ENCODE measurements around the gene TMEM69.

- TF ChIP-seq, protein P1, sequence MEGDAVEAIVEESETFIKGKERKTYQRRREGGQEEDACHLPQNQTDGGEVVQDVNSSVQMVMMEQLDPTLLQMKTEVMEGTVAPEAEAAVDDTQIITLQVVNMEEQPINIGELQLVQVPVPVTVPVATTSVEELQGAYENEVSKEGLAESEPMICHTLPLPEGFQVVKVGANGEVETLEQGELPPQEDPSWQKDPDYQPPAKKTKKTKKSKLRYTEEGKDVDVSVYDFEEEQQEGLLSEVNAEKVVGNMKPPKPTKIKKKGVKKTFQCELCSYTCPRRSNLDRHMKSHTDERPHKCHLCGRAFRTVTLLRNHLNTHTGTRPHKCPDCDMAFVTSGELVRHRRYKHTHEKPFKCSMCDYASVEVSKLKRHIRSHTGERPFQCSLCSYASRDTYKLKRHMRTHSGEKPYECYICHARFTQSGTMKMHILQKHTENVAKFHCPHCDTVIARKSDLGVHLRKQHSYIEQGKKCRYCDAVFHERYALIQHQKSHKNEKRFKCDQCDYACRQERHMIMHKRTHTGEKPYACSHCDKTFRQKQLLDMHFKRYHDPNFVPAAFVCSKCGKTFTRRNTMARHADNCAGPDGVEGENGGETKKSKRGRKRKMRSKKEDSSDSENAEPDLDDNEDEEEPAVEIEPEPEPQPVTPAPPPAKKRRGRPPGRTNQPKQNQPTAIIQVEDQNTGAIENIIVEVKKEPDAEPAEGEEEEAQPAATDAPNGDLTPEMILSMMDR (IDR thresholded peaks at IDR 0.05; ENCODE audit: low read length) = no peak; the same call in 1 of the 2 replicates
- TF ChIP-seq EZH2 (IDR thresholded peaks at IDR 0.05; ENCODE audit: borderline replicate concordance, low read length) = no peak
Measured at GRCh38 chr1:45643978-45644377, 44.0 kb upstream of the TMEM69 start.
